SK-N-SH (cell line): Measurements from ENCODE around the gene MARVELD1. TPM values are rescaled to one million over a fixed set of nuclear protein-coding genes. Genes with fewer than 3 reads are reported as not detected.

Experiments used
- CTCF ChIA-PET: fragments of 300-600, 350-600 bp; formaldehyde crosslinking; extraction: SDS; loops from one replicate; lab custom pipeline; 2021; lab: Yijun Ruan, JAX
- POLR2A ChIA-PET: fragments of 350-600 bp; sonication (Branson Sonifier 250); formaldehyde crosslinking; extraction: SDS; loops from one replicate; lab custom pipeline; 2020; ENCODE audit warnings: antibody characterized with exemption, inconsistent platforms; lab: Yijun Ruan, JAX
- DNase-seq: peaks from one replicate; pipeline ENCODE4 v3.0.0; 2012
- H2AFZ ChIP-seq: fragments of 200-600 bp; sonication (generic); 2 replicates; pipeline ENCODE4 v1.8.1; 2016; ENCODE audit warnings: antibody characterized with exemption, mild to moderate bottlenecking, low read depth
- H3F3A ChIP-seq: fragments of 200-600 bp; sonication (generic); replicated peaks from 2 replicates; pipeline ENCODE3; 2016; ENCODE audit warnings: antibody characterized with exemption, mild to moderate bottlenecking; ENCODE audit not compliant: insufficient read depth
- H3K27ac ChIP-seq, 2 experiments: fragments of 200-500 bp in 1 of 2; fragments of 200-600 bp in 1 of 2; sonication (Bioruptor generic) in 1 of 2; sonication (generic), shearing (Covaris generic) in 1 of 2; 2 replicates each; pipeline versions ENCODE4 v1.5.1 to v1.6.1; 2014 to 2016; ENCODE audit warnings: low read depth in 2 of 2, inconsistent platforms in 1 of 2, low read length in 1 of 2, mild to moderate bottlenecking in 1 of 2, mixed read lengths in 1 of 2
- H3K27me3 ChIP-seq: fragments of 200-600 bp; sonication (generic), shearing (Covaris generic); 2 replicates; pipeline ENCODE4 v1.6.1; 2016; ENCODE audit warnings: mixed run types; ENCODE audit not compliant: insufficient read depth
- H3K36me3 ChIP-seq, 2 experiments: fragments of 200-500 bp in 1 of 2; fragments of 200-600 bp in 1 of 2; sonication (Bioruptor generic) in 1 of 2; sonication (generic) in 1 of 2; replicated peaks in 1 of 2; 2 replicates each; pipeline versions ENCODE3 to v1.5.1; 2014 to 2016; ENCODE audit warnings: low read length in 1 of 2, mild to moderate bottlenecking in 1 of 2; ENCODE audit not compliant: insufficient read depth in 2 of 2, control insufficient read depth in 1 of 2
- H3K4me1 ChIP-seq, 2 experiments: fragments of 200-500 bp in 1 of 2; fragments of 200-600 bp in 1 of 2; sonication (Bioruptor generic) in 1 of 2; sonication (generic), shearing (Covaris generic) in 1 of 2; 2 replicates each; pipeline versions ENCODE4 v1.5.1 to v1.6.1; 2014 to 2016; ENCODE audit warnings: low read depth in 1 of 2, low read length in 1 of 2, mixed run types in 1 of 2; ENCODE audit not compliant: insufficient read depth in 2 of 2, control insufficient read depth in 1 of 2
- H3K4me2 ChIP-seq: fragments of 200-600 bp; sonication (generic), shearing (Covaris generic); 2 replicates; pipeline ENCODE4 v1.6.1; 2017; ENCODE audit warnings: mixed run types
- H3K4me3 ChIP-seq, 2 experiments: fragments of 200-500 bp in 1 of 2; fragments of 200-600 bp in 1 of 2; sonication (Bioruptor generic) in 1 of 2; sonication (generic), shearing (Covaris generic) in 1 of 2; 2 replicates each; pipeline versions ENCODE4 v1.5.1 to v1.8.1; 2014 to 2016; ENCODE audit warnings: low read depth in 2 of 2, inconsistent platforms in 1 of 2, low read length in 1 of 2, mild to moderate bottlenecking in 1 of 2, mixed read lengths in 1 of 2, moderate library complexity in 1 of 2
- H3K79me2 ChIP-seq: fragments of 200-600 bp; sonication (generic); 2 replicates; pipeline ENCODE4 v1.8.1; 2017; ENCODE audit warnings: mild to moderate bottlenecking; ENCODE audit not compliant: insufficient read depth
- H3K9ac ChIP-seq: fragments of 200-600 bp; sonication (generic); 2 replicates; pipeline ENCODE4 v1.6.1; 2017; ENCODE audit warnings: mixed run types
- H3K9me2 ChIP-seq: fragments of 200-600 bp; sonication (generic); 2 replicates; pipeline ENCODE4 v1.6.1; 2017; ENCODE audit warnings: mixed run types
- H3K9me3 ChIP-seq: fragments of 200-600 bp; sonication (generic); 2 replicates; pipeline ENCODE4 v1.6.1; 2017; ENCODE audit warnings: mixed run types, mild to moderate bottlenecking, moderate library complexity
- H4K20me1 ChIP-seq: fragments of 200-600 bp; sonication (generic); 2 replicates; pipeline ENCODE4 v1.6.1; 2017; ENCODE audit warnings: mild to moderate bottlenecking, mixed run types; ENCODE audit not compliant: insufficient read depth
- EZH2phosphoT487 ChIP-seq: fragments of 200-600 bp; sonication (generic); IDR thresholded peaks from 2 replicates; pipeline ENCODE4 v1.6.1; 2017; ENCODE audit warnings: low read depth, mixed run types, mild to moderate bottlenecking, antibody characterized with exemption, moderate library complexity, borderline replicate concordance
- MEF2A ChIP-seq: IDR thresholded peaks from 2 replicates; pipeline ENCODE4 v1.4.0; 2012; ENCODE audit warnings: low read depth, borderline replicate concordance
- MXI1 ChIP-seq: IDR thresholded peaks from 2 replicates; pipeline ENCODE4 v1.6.1; 2012; ENCODE audit warnings: mild to moderate bottlenecking, low read depth, low read length, improper control_type of control experiment
- NFIC ChIP-seq: IDR thresholded peaks from 2 replicates; pipeline ENCODE4 v1.4.0; 2012; ENCODE audit warnings: borderline replicate concordance
- NRF1 ChIP-seq: IDR thresholded peaks from 2 replicates; pipeline ENCODE4 v1.6.1; 2012; ENCODE audit warnings: low read depth, mild to moderate bottlenecking, low read length
- POLR2AphosphoS5 ChIP-seq: IDR thresholded peaks from 2 replicates; pipeline ENCODE4 v1.6.1; 2012; ENCODE audit warnings: low read depth, low read length
- RAD21 ChIP-seq: IDR thresholded peaks from 2 replicates; pipeline ENCODE4 v1.6.1; 2012; ENCODE audit warnings: mild to moderate bottlenecking, low read length
- RCOR1 ChIP-seq: fragments of 150-350 bp; IDR thresholded peaks from 2 replicates; pipeline ENCODE4 v1.6.1; 2017; ENCODE audit warnings: antibody characterized with exemption, low read length
- SIN3A ChIP-seq: IDR thresholded peaks from 2 replicates; pipeline ENCODE4 v1.6.1; 2012; ENCODE audit warnings: low read depth, mild to moderate bottlenecking, low read length, moderate library complexity, borderline replicate concordance
- TAF1 ChIP-seq: IDR thresholded peaks from 2 replicates; pipeline ENCODE4 v1.6.1; 2012; ENCODE audit warnings: low read depth, mild to moderate bottlenecking, low read length, moderate library complexity, borderline replicate concordance
- TCF12 ChIP-seq: IDR thresholded peaks from 2 replicates; pipeline ENCODE4 v1.4.0; 2012
- WGBS: methylation state at CpG from one replicate; pipeline ENCODE4 v1.1.6; 2017; ENCODE audit warnings: low lambda C conversion rate; 5-methylcytosine and 5-hydroxymethylcytosine counted together
- polyA plus RNA-seq, 3 experiments: library from polyadenylated mRNA; depleted of rRNA; stranded (reverse); fragments of >200 nt; gene quantifications; 2 replicates each; pipeline ENCODE4 v1.2.3, GENCODE V29; 2012
- TF ChIP-seq, protein P1 (sequence below): IDR thresholded peaks from 2 replicates; pipeline ENCODE4 v1.4.0; 2012; ENCODE audit warnings: low read depth, borderline replicate concordance
- TF ChIP-seq, protein P2 (sequence below): IDR thresholded peaks from 2 replicates; pipeline ENCODE4 v1.6.1; 2012; ENCODE audit warnings: mild to moderate bottlenecking, low read depth, low read length, moderate library complexity
- TF ChIP-seq, protein P3 (sequence below): fragments of 200-600 bp; sonication (generic); IDR thresholded peaks from 2 replicates; pipeline ENCODE4 v1.6.1; 2017; ENCODE audit warnings: antibody characterized with exemption, mild to moderate bottlenecking, moderate library complexity
- TF ChIP-seq, protein P4 (sequence below): IDR thresholded peaks from 2 replicates; pipeline ENCODE4; 2012
- TF ChIP-seq, protein P5 (sequence below): fragments of 150-350 bp; IDR thresholded peaks from 2 replicates; pipeline ENCODE4 v1.6.1; 2016; ENCODE audit warnings: mild to moderate bottlenecking, low read depth, low read length

MARVELD1 gene
- polyA plus RNA-seq, 1 of the 3 experiments (the other 2 are of a cell fraction): 53.0 TPM

DNA sequence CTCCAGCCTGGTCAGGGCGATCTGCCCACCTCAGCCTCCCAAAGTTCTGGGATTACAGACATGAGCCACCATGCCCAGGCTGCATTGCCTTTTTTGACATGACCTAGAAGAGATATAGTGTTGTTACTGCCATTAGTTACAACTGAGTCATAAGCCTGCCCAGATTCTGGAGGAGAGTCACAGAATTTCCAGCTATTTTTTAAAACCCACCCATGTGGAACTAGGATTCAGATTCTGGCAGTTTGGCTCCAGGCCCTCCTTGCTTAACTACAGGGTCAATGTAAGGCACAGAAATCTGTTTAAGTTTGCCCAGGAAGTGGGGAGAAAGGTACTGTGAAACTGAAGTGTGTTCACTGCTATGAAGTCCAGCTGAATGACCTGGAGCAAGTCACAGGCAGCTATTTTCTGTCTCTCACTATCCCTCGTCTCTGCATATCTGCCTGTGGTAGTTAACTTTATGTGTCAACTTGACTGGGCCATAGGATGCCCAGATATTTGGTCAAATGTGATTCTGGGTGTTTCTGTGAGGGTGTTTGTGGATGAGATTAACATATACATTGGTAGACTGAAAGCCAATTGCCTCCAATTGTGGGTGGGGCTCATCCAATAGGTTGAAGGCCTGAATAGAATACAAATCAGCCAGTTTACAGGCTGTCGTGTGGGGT is 8.4 kb upstream of the MARVELD1 start:
- 80% methylated on average over 3 of the region's 3 CpGs for WGBS
- ChIA-PET CTCF (interaction anchor here (0.6 to 25.0 kb wide), 5 partner anchors 8 to 151 kb away, joined by 3 to 687 read pairs (median 9); partner anchors contain the start of genes MARVELD1 and ZFYVE27), POLR2A (interaction anchor here (0.5 kb wide), 1 partner anchor 82 kb away, joined by 3 read pairs; no protein-coding TSS in a partner anchor)
- Histone ChIP-seq H3K4me3 (no peak overlapping the region), H2AFZ (no peak overlapping the region), H3K4me2 (no peak overlapping the region), H4K20me1 (no peaks in the 10 kb centered on the region), H3K79me2 (no peaks in the 10 kb centered on the region), H3K9me2 (no peaks in the 10 kb centered on the region), H3F3A (no peaks in the 10 kb centered on the region), H3K9me3 (no peaks in the 10 kb centered on the region), H3K27ac (no peak overlapping the region), H3K36me3 (no peaks in the 10 kb centered on the region), H3K9ac (no peak overlapping the region), H3K27me3 (no peaks in the 10 kb centered on the region), H3K4me1 (peaks cover 0 to 10% of the 10 kb centered on the region in 2 experiments; a peak in 1 of 4 replicates)
- DNase-seq: no peak
- TF ChIP-seq MXI1 (no peak), SIN3A (no peak), MEF2A (no peak), NFIC (no peak), TCF12 (no peak), POLR2AphosphoS5 (no peak), RCOR1 (no peak), TAF1 (no peak), EZH2phosphoT487 (no peak), NRF1 (no peak), RAD21 (no peak)
- TF ChIP-seq, protein P1, sequence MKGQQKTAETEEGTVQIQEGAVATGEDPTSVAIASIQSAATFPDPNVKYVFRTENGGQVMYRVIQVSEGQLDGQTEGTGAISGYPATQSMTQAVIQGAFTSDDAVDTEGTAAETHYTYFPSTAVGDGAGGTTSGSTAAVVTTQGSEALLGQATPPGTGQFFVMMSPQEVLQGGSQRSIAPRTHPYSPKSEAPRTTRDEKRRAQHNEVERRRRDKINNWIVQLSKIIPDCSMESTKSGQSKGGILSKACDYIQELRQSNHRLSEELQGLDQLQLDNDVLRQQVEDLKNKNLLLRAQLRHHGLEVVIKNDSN: no peak
- TF ChIP-seq, protein P2, sequence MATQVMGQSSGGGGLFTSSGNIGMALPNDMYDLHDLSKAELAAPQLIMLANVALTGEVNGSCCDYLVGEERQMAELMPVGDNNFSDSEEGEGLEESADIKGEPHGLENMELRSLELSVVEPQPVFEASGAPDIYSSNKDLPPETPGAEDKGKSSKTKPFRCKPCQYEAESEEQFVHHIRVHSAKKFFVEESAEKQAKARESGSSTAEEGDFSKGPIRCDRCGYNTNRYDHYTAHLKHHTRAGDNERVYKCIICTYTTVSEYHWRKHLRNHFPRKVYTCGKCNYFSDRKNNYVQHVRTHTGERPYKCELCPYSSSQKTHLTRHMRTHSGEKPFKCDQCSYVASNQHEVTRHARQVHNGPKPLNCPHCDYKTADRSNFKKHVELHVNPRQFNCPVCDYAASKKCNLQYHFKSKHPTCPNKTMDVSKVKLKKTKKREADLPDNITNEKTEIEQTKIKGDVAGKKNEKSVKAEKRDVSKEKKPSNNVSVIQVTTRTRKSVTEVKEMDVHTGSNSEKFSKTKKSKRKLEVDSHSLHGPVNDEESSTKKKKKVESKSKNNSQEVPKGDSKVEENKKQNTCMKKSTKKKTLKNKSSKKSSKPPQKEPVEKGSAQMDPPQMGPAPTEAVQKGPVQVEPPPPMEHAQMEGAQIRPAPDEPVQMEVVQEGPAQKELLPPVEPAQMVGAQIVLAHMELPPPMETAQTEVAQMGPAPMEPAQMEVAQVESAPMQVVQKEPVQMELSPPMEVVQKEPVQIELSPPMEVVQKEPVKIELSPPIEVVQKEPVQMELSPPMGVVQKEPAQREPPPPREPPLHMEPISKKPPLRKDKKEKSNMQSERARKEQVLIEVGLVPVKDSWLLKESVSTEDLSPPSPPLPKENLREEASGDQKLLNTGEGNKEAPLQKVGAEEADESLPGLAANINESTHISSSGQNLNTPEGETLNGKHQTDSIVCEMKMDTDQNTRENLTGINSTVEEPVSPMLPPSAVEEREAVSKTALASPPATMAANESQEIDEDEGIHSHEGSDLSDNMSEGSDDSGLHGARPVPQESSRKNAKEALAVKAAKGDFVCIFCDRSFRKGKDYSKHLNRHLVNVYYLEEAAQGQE: no peak
- TF ChIP-seq, protein P3, sequence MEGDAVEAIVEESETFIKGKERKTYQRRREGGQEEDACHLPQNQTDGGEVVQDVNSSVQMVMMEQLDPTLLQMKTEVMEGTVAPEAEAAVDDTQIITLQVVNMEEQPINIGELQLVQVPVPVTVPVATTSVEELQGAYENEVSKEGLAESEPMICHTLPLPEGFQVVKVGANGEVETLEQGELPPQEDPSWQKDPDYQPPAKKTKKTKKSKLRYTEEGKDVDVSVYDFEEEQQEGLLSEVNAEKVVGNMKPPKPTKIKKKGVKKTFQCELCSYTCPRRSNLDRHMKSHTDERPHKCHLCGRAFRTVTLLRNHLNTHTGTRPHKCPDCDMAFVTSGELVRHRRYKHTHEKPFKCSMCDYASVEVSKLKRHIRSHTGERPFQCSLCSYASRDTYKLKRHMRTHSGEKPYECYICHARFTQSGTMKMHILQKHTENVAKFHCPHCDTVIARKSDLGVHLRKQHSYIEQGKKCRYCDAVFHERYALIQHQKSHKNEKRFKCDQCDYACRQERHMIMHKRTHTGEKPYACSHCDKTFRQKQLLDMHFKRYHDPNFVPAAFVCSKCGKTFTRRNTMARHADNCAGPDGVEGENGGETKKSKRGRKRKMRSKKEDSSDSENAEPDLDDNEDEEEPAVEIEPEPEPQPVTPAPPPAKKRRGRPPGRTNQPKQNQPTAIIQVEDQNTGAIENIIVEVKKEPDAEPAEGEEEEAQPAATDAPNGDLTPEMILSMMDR: no peak
- TF ChIP-seq, protein P4, sequence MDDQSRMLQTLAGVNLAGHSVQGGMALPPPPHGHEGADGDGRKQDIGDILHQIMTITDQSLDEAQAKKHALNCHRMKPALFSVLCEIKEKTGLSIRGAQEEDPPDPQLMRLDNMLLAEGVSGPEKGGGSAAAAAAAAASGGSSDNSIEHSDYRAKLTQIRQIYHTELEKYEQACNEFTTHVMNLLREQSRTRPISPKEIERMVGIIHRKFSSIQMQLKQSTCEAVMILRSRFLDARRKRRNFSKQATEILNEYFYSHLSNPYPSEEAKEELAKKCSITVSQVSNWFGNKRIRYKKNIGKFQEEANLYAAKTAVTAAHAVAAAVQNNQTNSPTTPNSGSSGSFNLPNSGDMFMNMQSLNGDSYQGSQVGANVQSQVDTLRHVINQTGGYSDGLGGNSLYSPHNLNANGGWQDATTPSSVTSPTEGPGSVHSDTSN: no peak
- TF ChIP-seq, protein P5, sequence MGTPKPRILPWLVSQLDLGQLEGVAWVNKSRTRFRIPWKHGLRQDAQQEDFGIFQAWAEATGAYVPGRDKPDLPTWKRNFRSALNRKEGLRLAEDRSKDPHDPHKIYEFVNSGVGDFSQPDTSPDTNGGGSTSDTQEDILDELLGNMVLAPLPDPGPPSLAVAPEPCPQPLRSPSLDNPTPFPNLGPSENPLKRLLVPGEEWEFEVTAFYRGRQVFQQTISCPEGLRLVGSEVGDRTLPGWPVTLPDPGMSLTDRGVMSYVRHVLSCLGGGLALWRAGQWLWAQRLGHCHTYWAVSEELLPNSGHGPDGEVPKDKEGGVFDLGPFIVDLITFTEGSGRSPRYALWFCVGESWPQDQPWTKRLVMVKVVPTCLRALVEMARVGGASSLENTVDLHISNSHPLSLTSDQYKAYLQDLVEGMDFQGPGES: no peak
